ENCODE results near the gene OGG1. TPM values are rescaled to one million over a fixed set of nuclear protein-coding genes. Genes with fewer than 3 reads are reported as not detected.

OGG1 gene
- total and polyA plus RNA-seq, 10 of the 15 experiments (the other 5 are each of a cell fraction or from before 2014, with no cell fraction given), result 4.8 to 38.8 (median 27.2) TPM

GRCh38 chr3:9804996-9805395 is 55.2 kb downstream of the OGG1 start:
- Histone ChIP-seq H3K4me3 (no peak overlapping the region), H3K27me3 (replicated peaks in 1 of 2; ENCODE audit: control insufficient read depth in 2 of 2, insufficient read depth in 2 of 2, low read length in 1 of 2) (no peaks in the 10 kb centered on the region), H3K27ac (ENCODE audit: control insufficient read depth, insufficient read depth) (no peak overlapping the region), H2AFZ (ENCODE audit: control insufficient read depth, low read depth, low read length) (no peak overlapping the region), H3K9me3 (replicated peaks; ENCODE audit: control insufficient read depth, insufficient read depth, low read length) (no peaks in the 10 kb centered on the region), H3K4me1 (ENCODE audit: control insufficient read depth, insufficient read depth, low read length) (peaks cover 13% of the 10 kb centered on the region), H3K9ac (ENCODE audit: control insufficient read depth, insufficient read depth, low read length) (no peak overlapping the region), H3K4me2 (ENCODE audit: control insufficient read depth, insufficient read depth) (no peak overlapping the region), H4K20me1 (ENCODE audit: control insufficient read depth, insufficient read depth) (no peaks in the 10 kb centered on the region; the same call in 1 of the 2 replicates), H3K36me3 (ENCODE audit: control insufficient read depth in 2 of 2, insufficient read depth in 2 of 2, low read length in 1 of 2) (peaks cover 37 to 52% of the 10 kb centered on the region in 2 experiments), H3K79me2 (ENCODE audit: control insufficient read depth, insufficient read depth, low read length) (no peaks in the 10 kb centered on the region; the same call in 1 of the 2 replicates)
- CTCF ChIA-PET, result interaction anchor here (1.0 to 1.2 kb wide), 2 partner anchors 9 to 72 kb away, joined by 3 read pairs; no protein-coding TSS in a partner anchor
- FAIRE-seq, result no peak
- TSS peak; percentile 26 for BruUV-seq (replicated peaks)
- in situ Hi-C loops (cut with MboI) (no loop called here), intact Hi-C loops (cut with micrococcal nuclease; ENCODE audit: unreplicated experiment) (loop anchor here (5.0 kb wide), 1 partner anchor 73 kb away; the partner anchor contains the start of gene BRPF1)
- RAD21 ChIA-PET (ENCODE audit: unreplicated experiment), result interaction anchor here (1.0 kb wide), 1 partner anchor 127 kb away, joined by 3 read pairs; no protein-coding TSS in a partner anchor
- 67% methylated on average over 5 of the region's 5 CpGs for WGBS (ENCODE audit: insufficient coverage, insufficient replicate concordance, low lambda C conversion rate, missing lambda C conversion rate)
- SMC1A ChIA-PET (ENCODE audit: uncharacterized antibody, unreplicated experiment), result interaction anchor here (0.8 to 1.2 kb wide), 2 partner anchors 9 to 74 kb away, joined by 3 read pairs; no protein-coding TSS in a partner anchor
- TF ChIP-seq NRF1 (conservative IDR thresholded peaks at IDR 0.05; ENCODE audit: low read depth, low read length), result no peak
- no peak for TF ChIP-seq ESRRA (IDR thresholded peaks at IDR 0.05; ENCODE audit: low read length)
- TF ChIP-seq SUZ12 (IDR thresholded peaks at IDR 0.05; ENCODE audit: unreplicated experiment), result no peak
- no peak for TF ChIP-seq EED (IDR thresholded peaks at IDR 0.05; ENCODE audit: low read depth)
- DNase-seq (ENCODE audit: low read depth, low spot score), result no peak
- POLR2A ChIA-PET, result interaction anchor here (0.6 to 1.5 kb wide), 3 partner anchors 12 to 364 kb away, joined by 3 to 7 read pairs (median 4); partner anchors contain the start of genes ARPC4 and TADA3
- ATAC-seq, result no peak

- CTCF ChIA-PET, result interaction anchor here (0.7 kb wide), 1 partner anchor 302 kb away, joined by 3 read pairs; no protein-coding TSS in a partner anchor
Observed at GRCh38 chr3:9806137-9806536, 56.4 kb downstream of the OGG1 start.

More at GRCh38 chr3:9806137-9806536, 56.4 kb downstream of the OGG1 start:
- no peak overlapping the region for H3K9ac ChIP-seq (ENCODE audit: control insufficient read depth, insufficient read depth, low read length)
- in situ Hi-C loops (cut with MboI) (no loop called here), intact Hi-C loops (cut with micrococcal nuclease; ENCODE audit: unreplicated experiment) (loop anchor here (5.0 kb wide), 1 partner anchor 74 kb away; the partner anchor contains the start of gene BRPF1)
- H3K27ac ChIP-seq (ENCODE audit: control insufficient read depth, insufficient read depth), result no peak overlapping the region
- no TSS peak for BruUV-seq (replicated peaks)
- 95% methylated on average over 12 of the region's 12 CpGs for WGBS (ENCODE audit: insufficient coverage, insufficient replicate concordance, low lambda C conversion rate, missing lambda C conversion rate)
- no peaks in the 10 kb centered on the region for H3K27me3 ChIP-seq (replicated peaks in 1 of 2; ENCODE audit: control insufficient read depth in 2 of 2, insufficient read depth in 2 of 2, low read length in 1 of 2)
- ATAC-seq, result no peak
- no peaks in the 10 kb centered on the region; the same call in 1 of the 2 replicates for H3K79me2 ChIP-seq (ENCODE audit: control insufficient read depth, insufficient read depth, low read length)
- FAIRE-seq, result no peak
- SMC1A ChIA-PET (ENCODE audit: uncharacterized antibody, unreplicated experiment), result no interaction called here
- no peaks in the 10 kb centered on the region for H4K20me1 ChIP-seq (ENCODE audit: control insufficient read depth, insufficient read depth)
- H3K4me3 ChIP-seq, result no peak overlapping the region
- no peaks in the 10 kb centered on the region for H3K9me3 ChIP-seq (replicated peaks; ENCODE audit: control insufficient read depth, insufficient read depth, low read length)
- H3K36me3 ChIP-seq (ENCODE audit: control insufficient read depth in 2 of 2, insufficient read depth in 2 of 2, low read length in 1 of 2), result peaks cover 31 to 45% of the 10 kb centered on the region in 2 experiments
- POLR2A ChIA-PET, result interaction anchor here (1.4 to 2.6 kb wide), 2 partner anchors 13 to 27 kb away, joined by 3 to 9 read pairs; partner anchors contain the start of genes ARPC4 and TADA3
- H3K4me2 ChIP-seq (ENCODE audit: control insufficient read depth, insufficient read depth), result no peak overlapping the region
- no peak overlapping the region for H2AFZ ChIP-seq (ENCODE audit: control insufficient read depth, low read depth, low read length)
- RAD21 ChIA-PET (ENCODE audit: unreplicated experiment), result no interaction called here
- no peak for DNase-seq (ENCODE audit: low read depth, low spot score)
- no peak for TF ChIP-seq E2F8 (IDR thresholded peaks at IDR 0.05; ENCODE audit: low read depth, partially characterized antibody)
- TF ChIP-seq POLR2A (IDR thresholded peaks at IDR 0.05; ENCODE audit: low read depth, low read length), result 0 out of 2 replicates have a peak, but pooled peaks have one; percentile 36
- H3K4me1 ChIP-seq (ENCODE audit: control insufficient read depth, insufficient read depth, low read length), result peaks cover 13% of the 10 kb centered on the region

Data from GM12878 (cell line).